CD14-positive monocyte (primary cell): ENCODE data around the gene OPN1SW. TPM values are rescaled to one million over a fixed set of nuclear protein-coding genes. Genes with fewer than 3 reads are reported as not detected.

Source experiments
- DNase-seq, 3 donors: peaks; one replicate each; pipeline ENCODE4 v3.0.0-alpha.2; 2011 to 2022
- H2AFZ ChIP-seq: 2 replicates; pipeline ENCODE4 v1.6.0; 2012; ENCODE audit warnings: mild to moderate bottlenecking, low read depth, low read length, inconsistent platforms; ENCODE audit not compliant: insufficient read depth, poor library complexity, severe bottlenecking
- H3K27ac ChIP-seq, 2 donors: 1 replicate in 1 of 2; 2 replicates in 1 of 2; pipeline ENCODE4 v1.5.1; 2012 to 2013; ENCODE audit warnings: low read length in 2 of 2, control low read depth in 1 of 2, inconsistent platforms in 1 of 2, low read depth in 1 of 2, mild to moderate bottlenecking in 1 of 2
- H3K27me3 ChIP-seq, 2 donors: one replicate each; pipeline versions ENCODE4 v1.6.0 to v1.6.1; 2011 to 2013; ENCODE audit warnings: low read length in 2 of 2; ENCODE audit not compliant: control insufficient read depth in 2 of 2, insufficient read depth in 2 of 2
- H3K36me3 ChIP-seq, 2 donors: replicated peaks in 1 of 2; 1 replicate in 1 of 2; 2 replicates in 1 of 2; pipeline versions ENCODE4 v1.5.1 to v1.6.1; 2012 to 2013; ENCODE audit warnings: low read length in 2 of 2, control low read depth in 1 of 2, inconsistent platforms in 1 of 2, mild to moderate bottlenecking in 1 of 2; ENCODE audit not compliant: insufficient read depth in 2 of 2, control insufficient read depth in 1 of 2
- H3K4me1 ChIP-seq, 2 donors: 1 replicate in 1 of 2; 2 replicates in 1 of 2; pipeline versions ENCODE4 v1.5.1 to v1.6.1; 2012 to 2013; ENCODE audit warnings: low read length in 2 of 2, control low read depth in 1 of 2, inconsistent platforms in 1 of 2, mild to moderate bottlenecking in 1 of 2, moderate library complexity in 1 of 2; ENCODE audit not compliant: insufficient read depth in 2 of 2, control insufficient read depth in 1 of 2
- H3K4me2 ChIP-seq: replicated peaks from 2 replicates; pipeline ENCODE3; 2012; ENCODE audit warnings: low read length, moderate library complexity, mild to moderate bottlenecking; ENCODE audit not compliant: poor library complexity, severe bottlenecking; ENCODE audit errors: extremely low read depth
- H3K4me3 ChIP-seq, 3 experiments: fragments of 200-600 bp in 1 of 3; sonication (generic) in 1 of 3; replicated peaks in 1 of 3; 1 replicate in 2 of 3; 2 replicates in 1 of 3; pipeline ENCODE4 v1.5.1; 2011 to 2013; ENCODE audit warnings: low read length in 3 of 3, mild to moderate bottlenecking in 3 of 3, control low read depth in 2 of 3, low read depth in 2 of 3, inconsistent platforms in 1 of 3, moderate library complexity in 1 of 3
- H3K79me2 ChIP-seq: 2 replicates; pipeline ENCODE4 v1.6.0; 2012; ENCODE audit warnings: mild to moderate bottlenecking, control low read depth, inconsistent platforms, low read length, moderate library complexity; ENCODE audit not compliant: insufficient read depth
- H3K9ac ChIP-seq: 2 replicates; pipeline ENCODE4 v1.6.0; 2017; ENCODE audit warnings: low read length, mild to moderate bottlenecking; ENCODE audit not compliant: insufficient read depth, poor library complexity, severe bottlenecking
- H3K9me3 ChIP-seq, 2 donors: replicated peaks in 1 of 2; 1 replicate in 1 of 2; 2 replicates in 1 of 2; pipeline versions ENCODE4 v1.5.1 to v1.6.1; 2012 to 2013; ENCODE audit warnings: low read length in 2 of 2, control low read depth in 1 of 2; ENCODE audit not compliant: control insufficient read depth in 1 of 2, insufficient read depth in 1 of 2
- H4K20me1 ChIP-seq: 2 replicates; pipeline ENCODE4 v1.6.0; 2012; ENCODE audit warnings: mild to moderate bottlenecking, low read length, control low read depth, moderate library complexity; ENCODE audit not compliant: insufficient read depth
- H3K27ac Mint-ChIP-seq, 7 donors: one replicate each; pipeline ENCODE4 v1.8.0; 2020; ENCODE audit warnings: mild to moderate bottlenecking in 7 of 7, mixed read lengths in 7 of 7, moderate library complexity in 6 of 7, inconsistent platforms in 2 of 7
- H3K27me3 Mint-ChIP-seq, 3 donors: one replicate each; pipeline ENCODE4 v1.8.0; 2021 to 2022; ENCODE audit warnings: low read depth in 3 of 3, mild to moderate bottlenecking in 3 of 3, mixed read lengths in 3 of 3, moderate library complexity in 3 of 3, inconsistent platforms in 1 of 3
- H3K36me3 Mint-ChIP-seq, 2 donors: one replicate each; pipeline ENCODE4 v1.8.0; 2020; ENCODE audit warnings: mixed read lengths in 2 of 2, inconsistent platforms in 1 of 2, mild to moderate bottlenecking in 1 of 2
- H3K4me1 Mint-ChIP-seq: one replicate; pipeline ENCODE4 v1.8.0; 2020; ENCODE audit warnings: mild to moderate bottlenecking, mixed read lengths
- H3K4me3 Mint-ChIP-seq, 2 donors: one replicate each; pipeline ENCODE4 v1.8.0; 2020; ENCODE audit warnings: mild to moderate bottlenecking in 2 of 2, mixed read lengths in 2 of 2, moderate library complexity in 1 of 2
- H3K9me3 Mint-ChIP-seq, 7 donors: one replicate each; pipeline ENCODE4 v1.8.0; 2020 to 2022; ENCODE audit warnings: mixed read lengths in 7 of 7, mild to moderate bottlenecking in 6 of 7, moderate library complexity in 6 of 7, inconsistent platforms in 2 of 7
- CTCF ChIP-seq: fragments of 200-600 bp; IDR thresholded peaks from one replicate; pipeline ENCODE4 v1.8.0; 2022; ENCODE audit warnings: antibody characterized with exemption, mild to moderate bottlenecking
- WGBS: methylation state at CpG from one replicate; pipeline ENCODE4 v1.1.5; 2013; ENCODE audit warnings: missing lambda C conversion rate; ENCODE audit not compliant: insufficient coverage; 5-methylcytosine and 5-hydroxymethylcytosine counted together
- intact Hi-C, 2 donors: fragments of 100-400 bp; cut with micrococcal nuclease; formaldehyde crosslinking; loops; one replicate each; pipeline versions ENCODE4 v1.15.0 to v1.15.1; 2023
- polyA plus RNA-seq, 3 donors: library from polyadenylated mRNA; depleted of rRNA in 1 of 3; unstranded in 2 of 3; stranded (reverse) in 1 of 3; fragments of 300-500 nt in 2 of 3; fragments of >200 nt in 1 of 3; fragmentation: Illumina TruSeq in 2 of 3; gene quantifications; 1 replicate in 2 of 3; 2 replicates in 1 of 3; pipeline ENCODE4 v1.2.3, GENCODE V29; 2012 to 2021

Gene OPN1SW
- polyA plus RNA-seq, 3 donors: not detected

GRCh38 chr7:128739048-128739962 lies 36.3 kb downstream of the OPN1SW start, which contains the start of gene CALU:
TSS of gene CALU (plus strand) at chr7:128739359. CDS start at chr7:128748584, 9,225 bp downstream.
- under 1% methylated on average over 65 of the region's 74 CpGs for WGBS
- Mint-ChIP-seq H3K4me3 (peak within 1 kb of the TSS; percentile 96 to 99), H3K27ac (peak within 1 kb of the TSS; percentile 93 to 96 (median 95)), H3K9me3 (peaks cover 0 to 3% (median 0%) of the 10 kb centered on the region in 7 donors), H3K4me1 (peaks cover 30% of the 10 kb centered on the region), H3K36me3 (peaks cover 0 to 4% of the 10 kb centered on the region in 2 donors), H3K27me3 (peaks cover 0 to 2% (median 0%) of the 10 kb centered on the region in 3 donors)
- Histone ChIP-seq H3K27me3 (no peaks in the 10 kb centered on the region), H3K4me1 (peaks cover 37 to 47% of the 10 kb centered on the region in 2 donors), H3K9me3 (no peaks in the 10 kb centered on the region), H3K79me2 (peaks cover 52% of the 10 kb centered on the region), H2AFZ (peak within 1 kb of the TSS; percentile 98), H3K36me3 (no peaks in the 10 kb centered on the region), H3K4me2 (peak within 1 kb of the TSS; percentile 97), H3K27ac (peak within 1 kb of the TSS; percentile 69 to 94), H3K4me3 (peak within 1 kb of the TSS; percentile 94 to 99 (median 97)), H4K20me1 (peaks cover 8% of the 10 kb centered on the region), H3K9ac (peak within 1 kb of the TSS; percentile 92)
- intact Hi-C loops: no loop called here
- no peak for TF ChIP-seq CTCF
- peak; percentile 86 to 93 (median 87) for DNase-seq

- Histone ChIP-seq H3K9me3 (no peaks in the 10 kb centered on the region), H3K27ac (peak overlapping the region; percentile 6 to 94), H3K79me2 (peaks cover 45% of the 10 kb centered on the region), H2AFZ (peak overlapping the region; percentile 98), H3K36me3 (no peaks in the 10 kb centered on the region), H4K20me1 (peaks cover 7% of the 10 kb centered on the region), H3K9ac (peak overlapping the region; percentile 92), H3K4me1 (peaks cover 38 to 48% of the 10 kb centered on the region in 2 donors), H3K4me2 (peak overlapping the region; percentile 97), H3K27me3 (no peaks in the 10 kb centered on the region), H3K4me3 (peak overlapping the region; percentile 48 to 99 (median 94))
- TF ChIP-seq CTCF: no peak
- H3K27me3 Mint-ChIP-seq: peaks cover 0 to 2% (median 0%) of the 10 kb centered on the region in 3 donors
- H3K9me3 Mint-ChIP-seq: peaks cover 0 to 3% (median 0%) of the 10 kb centered on the region in 7 donors
- intact Hi-C loops: no loop called here
- H3K27ac Mint-ChIP-seq: peak overlapping the region in 5 of 7 donors; percentile 66 to 96 (median 88)
- peaks cover 0 to 3% of the 10 kb centered on the region in 2 donors for H3K36me3 Mint-ChIP-seq
- H3K4me3 Mint-ChIP-seq: peak overlapping the region; percentile 96 to 99
- WGBS: under 1% methylated on average over 8 of the region's 8 CpGs
- no peak for DNase-seq
- H3K4me1 Mint-ChIP-seq: peaks cover 29% of the 10 kb centered on the region
These were observed 37.0 kb downstream of the OPN1SW start for GRCh38 chr7:128738570-128739047.
